Prostate gland (tissue), 2 donors: ENCODE results near the gene TSPAN11.

Experiments
- CTCF ChIP-seq, 4 experiments: fragments of 200-600 bp in 2 of 4; fragments of 450-650 bp in 2 of 4; sonication (generic) in 2 of 4; IDR thresholded peaks; 1 replicate in 3 of 4; 2 replicates in 1 of 4; pipeline ENCODE4 v1.5.1; 2016 to 2019; ENCODE audit warnings: antibody characterized with exemption in 4 of 4, mild to moderate bottlenecking in 2 of 4, moderate library complexity in 2 of 4
- POLR2A ChIP-seq: fragments of 450-650 bp; IDR thresholded peaks from one replicate; pipeline ENCODE4 v1.6.1; 2016; ENCODE audit warnings: antibody characterized with exemption, mild to moderate bottlenecking
- POLR2AphosphoS5 ChIP-seq: sonication (generic); formaldehyde crosslinking; IDR thresholded peaks from one replicate; pipeline ENCODE4 v1.6.1; 2017; ENCODE audit warnings: antibody characterized with exemption

GRCh38 chr12:30932881-30933280 is 6.3 kb downstream of the TSPAN11 start:
- TF ChIP-seq CTCF (IDR thresholded peaks at IDR 0.05): no peak
- TF ChIP-seq POLR2AphosphoS5: no peak
- no peak for TF ChIP-seq POLR2A
